Stimulated activated CD4-positive, alpha-beta T cell treated with anti-CD3 and anti-CD28 coated beads, Interleukin-4, amount 100 ng/mL, for 48 hours (primary cell): ENCODE results near the gene MSRB3.
"Not testable (repeated sequence)": the region's sequence is repeated elsewhere in the genome, so short reads cannot be mapped to it uniquely, and the experiment has no call there.

ENCODE experiments used
- DNase-seq, 2 donors: peaks; one replicate each; pipeline ENCODE4 v3.0.0-alpha.2; 2020; ENCODE audit warnings: low read depth in 2 of 2

MSRB3 gene

GRCh38 chr12:65287426-65287825, 8.9 kb downstream of the MSRB3 start:
- no peak for DNase-seq

GRCh38 chr12:65292241-65292640, 13.8 kb downstream of the MSRB3 start:
- DNase-seq: no peak

- DNase-seq: no peak
Observed at GRCh38 chr12:65293735-65294134, 15.3 kb downstream of the MSRB3 start.

- DNase-seq: no peak
Observed at GRCh38 chr12:65294641-65295262, 16.3 kb downstream of the MSRB3 start.

- DNase-seq: no peak
Observed at GRCh38 chr12:65296508-65297265, 18.2 kb downstream of the MSRB3 start.

DNA sequence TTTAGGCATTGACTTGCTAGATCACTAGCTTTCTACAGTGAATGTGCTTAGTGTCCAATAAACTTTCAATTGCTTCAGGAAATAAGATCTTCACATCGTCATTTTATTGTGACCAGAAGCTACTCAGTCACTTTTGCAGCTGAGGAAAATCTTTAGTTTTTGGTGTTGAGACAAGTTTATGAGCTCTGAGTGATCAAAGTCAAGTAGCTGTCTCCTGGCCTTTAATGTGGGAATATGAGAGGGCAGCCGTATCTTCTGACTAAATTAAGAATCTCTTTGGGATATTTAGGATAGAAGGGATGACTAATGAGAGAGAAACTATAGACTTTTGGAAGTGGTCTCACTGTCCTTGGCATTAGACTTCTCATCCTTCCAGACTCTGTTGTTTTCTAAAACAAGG, 21.6 kb downstream of the MSRB3 start:
- no peak for DNase-seq

DNA sequence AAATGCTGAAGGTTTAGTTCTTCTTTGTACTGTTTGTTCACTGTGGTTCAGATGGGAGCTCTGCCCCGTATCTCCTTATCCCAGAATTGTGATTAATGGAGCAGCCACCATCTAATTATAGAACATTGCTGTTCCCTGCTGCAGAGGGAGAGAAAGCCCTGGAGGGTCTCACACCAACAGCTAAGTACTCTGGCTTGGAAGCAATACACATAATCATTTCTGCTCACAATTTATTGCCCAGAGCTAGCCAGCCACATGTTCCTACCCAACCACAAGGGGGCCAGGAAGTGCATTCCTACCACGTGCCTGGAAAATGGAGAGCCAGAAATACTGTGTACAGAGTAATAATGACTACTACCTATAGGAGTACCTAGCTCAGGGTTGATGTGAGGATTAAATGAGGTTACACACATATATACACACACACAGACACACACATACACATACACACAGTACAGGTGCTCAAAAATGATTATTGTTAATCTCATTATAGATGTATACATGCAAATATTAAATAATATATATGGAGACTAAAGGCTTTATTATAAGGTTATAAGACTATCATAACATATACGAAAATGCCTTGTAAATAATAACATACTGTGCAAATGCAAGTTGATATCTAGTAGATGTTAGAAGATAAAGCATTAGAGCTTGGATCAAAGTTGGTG, 22.3 kb downstream of the MSRB3 start:
- DNase-seq: no peak

DNA sequence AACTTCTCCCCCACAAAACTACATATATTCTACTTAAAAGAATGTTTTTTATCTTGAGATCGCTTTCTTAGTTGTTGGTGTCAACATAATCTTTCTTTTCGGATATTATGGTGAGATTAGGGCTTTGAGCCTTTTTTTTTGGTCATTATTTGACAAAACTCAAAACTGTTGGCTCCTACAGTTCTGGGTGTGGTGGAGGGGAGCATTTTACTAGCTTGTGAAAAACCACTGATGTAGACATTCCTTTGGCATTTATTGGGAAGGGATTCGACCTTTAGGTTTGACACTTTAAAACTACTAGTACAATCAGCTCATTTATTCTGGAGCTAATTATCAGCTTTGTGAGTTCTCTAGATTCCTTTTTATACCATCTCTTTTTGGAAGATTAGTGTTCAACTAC, 24.4 kb downstream of the MSRB3 start:
- DNase-seq: no peak

GRCh38 chr12:65305346-65305950, 27.0 kb downstream of the MSRB3 start:
- DNase-seq: no peak

DNA sequence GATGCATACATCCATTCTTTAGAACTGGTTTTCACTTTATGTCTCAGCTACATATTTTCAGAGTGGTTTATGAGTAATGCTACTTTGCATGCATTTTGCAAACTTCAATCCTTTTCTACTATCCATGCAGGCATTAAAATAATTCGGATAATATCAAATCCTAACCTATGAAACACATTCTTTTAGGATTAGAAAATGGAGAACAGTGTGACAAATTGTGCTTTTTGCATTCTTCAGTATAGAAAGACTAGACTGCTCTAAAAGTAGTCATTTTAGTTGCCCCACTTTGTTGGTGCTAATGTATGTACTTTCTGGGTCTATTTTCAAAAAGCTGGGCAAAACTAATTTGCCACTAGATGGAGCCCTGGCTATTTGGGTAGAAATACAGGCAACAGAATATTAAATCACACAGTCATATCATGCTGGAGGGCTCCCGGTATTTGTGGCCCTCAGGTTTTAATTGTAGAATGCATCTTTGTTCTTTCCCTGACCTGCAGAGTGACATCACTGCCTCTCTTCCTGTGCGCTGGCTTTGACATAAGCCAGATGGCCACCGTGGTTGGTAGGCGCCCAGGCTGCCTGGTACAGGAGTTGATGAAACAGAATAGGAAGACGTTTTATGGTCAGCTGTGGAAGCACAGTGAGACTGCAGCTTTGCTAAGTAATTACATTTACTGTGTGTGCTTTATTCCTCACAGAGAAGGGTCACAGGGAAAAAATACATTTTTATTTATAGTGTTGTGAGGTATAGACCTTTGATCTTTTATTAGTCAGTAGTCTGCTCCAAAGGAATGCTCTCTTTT, 28.1 kb downstream of the MSRB3 start:
- DNase-seq: no peak

DNA sequence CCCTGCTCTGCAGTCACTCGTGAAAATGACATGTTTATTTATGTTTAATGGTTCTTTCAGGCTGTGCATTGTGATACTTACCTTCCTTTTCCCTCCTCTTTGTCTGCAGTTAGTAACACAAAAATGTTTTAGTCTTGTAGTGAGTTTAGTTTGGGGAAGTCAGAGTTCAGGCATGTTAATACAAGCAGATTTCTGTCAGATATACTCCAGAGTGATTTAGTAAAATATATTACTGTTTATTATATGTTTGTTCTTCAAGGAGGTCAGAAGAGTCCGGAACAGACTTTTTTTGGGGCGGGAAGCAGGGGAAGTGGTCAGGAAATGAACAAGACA, 28.7 kb downstream of the MSRB3 start:
- no peak for DNase-seq

- no peak for DNase-seq
Observed at GRCh38 chr12:65308006-65308405, 29.5 kb downstream of the MSRB3 start.

- DNase-seq: no peak
Observed at GRCh38 chr12:65308601-65309071, 30.2 kb downstream of the MSRB3 start.

DNA sequence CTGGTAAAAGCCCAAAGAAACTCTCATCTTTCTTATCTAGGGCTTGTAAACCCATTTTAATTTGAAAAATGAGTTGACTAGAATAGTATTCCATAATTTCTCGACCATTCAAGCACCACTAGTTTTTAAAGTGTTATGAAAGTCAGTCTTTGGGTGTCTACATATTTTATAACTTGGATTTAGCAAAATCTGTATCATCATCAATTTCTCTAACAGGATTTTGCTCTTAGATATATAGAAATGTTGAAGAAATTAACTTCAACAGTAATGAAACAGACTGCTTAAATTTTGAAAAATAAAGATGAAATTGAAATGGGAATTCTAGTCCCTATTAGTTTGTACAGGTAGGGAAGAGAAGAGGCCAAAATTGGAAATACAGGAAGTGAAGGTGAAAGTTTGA, 32.8 kb downstream of the MSRB3 start:
- no peak for DNase-seq

- no peak for DNase-seq
Observed at GRCh38 chr12:65313719-65314317, 35.3 kb downstream of the MSRB3 start.

GRCh38 chr12:65315238-65315637, 36.8 kb downstream of the MSRB3 start:
- DNase-seq: not testable (repeated sequence)

DNA sequence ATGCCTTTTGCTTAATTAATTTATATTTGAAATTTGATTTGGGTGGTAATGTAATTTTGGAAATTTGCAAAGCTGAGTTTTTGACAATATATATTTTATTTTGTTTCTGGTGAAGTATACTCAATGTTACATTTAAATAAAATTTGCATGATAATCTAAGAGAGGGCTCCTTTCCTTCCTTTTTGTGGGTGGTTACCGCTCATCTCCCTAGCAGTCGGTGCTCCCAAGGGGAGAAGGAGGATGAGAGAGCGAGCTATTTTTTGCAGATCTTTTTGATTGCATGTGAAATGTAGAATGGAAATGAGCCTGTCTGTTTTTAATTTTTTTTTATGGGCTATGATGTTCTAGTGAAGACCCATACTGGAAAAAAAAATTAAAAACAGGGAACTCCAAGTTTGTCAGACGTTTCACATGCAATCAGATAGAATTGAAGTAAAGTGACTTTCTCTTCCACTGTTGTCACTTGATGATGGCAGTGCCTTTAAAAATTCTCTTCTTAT, 39.8 kb downstream of the MSRB3 start:
- DNase-seq: no peak

- no peak for DNase-seq
Observed at GRCh38 chr12:65319688-65320200, 41.3 kb downstream of the MSRB3 start.

DNA sequence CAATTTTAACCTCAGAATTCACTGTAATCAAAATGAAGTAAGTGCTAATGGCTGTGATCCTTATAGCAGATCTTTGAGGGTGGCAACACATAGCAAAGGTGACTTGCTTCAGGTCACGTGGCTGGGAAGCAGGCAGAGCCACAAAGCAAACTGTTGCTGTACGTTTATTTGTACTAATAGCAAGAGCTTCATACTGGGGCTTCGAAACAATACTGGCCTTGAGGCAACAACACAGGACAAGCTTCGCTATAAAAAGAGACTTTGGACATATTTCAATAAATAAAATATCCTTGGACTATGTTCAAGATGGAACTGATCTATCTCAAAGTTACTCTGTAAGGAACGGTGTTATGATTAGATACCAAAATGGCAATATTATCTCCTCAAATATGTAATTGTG, 44.6 kb downstream of the MSRB3 start:
- DNase-seq: no peak

DNA sequence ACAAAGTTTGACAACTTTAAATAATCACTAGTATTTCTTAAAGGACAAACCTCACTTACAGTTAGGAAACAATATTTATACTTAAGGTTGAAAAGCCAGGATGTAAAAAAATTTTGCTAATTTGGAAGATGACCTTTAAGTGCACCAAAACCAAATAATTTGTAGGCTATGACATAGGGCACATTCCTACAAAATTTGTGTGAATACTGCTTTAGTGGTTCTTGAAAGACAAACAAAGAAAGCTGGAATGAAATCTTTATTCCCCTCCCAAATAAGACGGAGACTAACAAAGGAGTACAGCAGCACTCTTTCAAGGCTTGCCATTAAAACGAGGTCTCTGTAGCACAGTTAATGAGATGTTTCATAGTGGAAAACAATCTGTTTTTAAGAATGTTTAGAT, 45.6 kb downstream of the MSRB3 start:
- DNase-seq: no peak

DNA sequence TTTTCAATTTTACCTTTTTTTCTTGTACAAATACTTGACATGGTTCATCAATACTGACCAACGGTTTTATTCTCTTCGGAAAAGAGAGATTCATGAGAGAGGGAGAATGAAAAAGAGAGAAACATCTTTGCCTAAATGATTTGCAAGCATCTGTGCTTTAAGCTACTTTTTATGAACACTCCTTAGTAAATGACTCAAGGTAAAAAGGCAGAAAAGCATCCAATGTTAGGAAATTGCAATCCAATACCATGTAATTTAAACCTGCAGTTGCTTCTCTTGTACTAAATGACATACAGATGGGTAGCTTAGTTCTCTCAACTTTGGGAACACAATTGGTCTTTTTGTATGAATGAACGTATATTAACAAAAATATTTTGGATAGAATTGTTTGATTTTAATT, 46.1 kb downstream of the MSRB3 start:
- DNase-seq: no peak
